Activated naive CD8-positive, alpha-beta T cell treated with anti-CD3 and anti-CD28 coated beads, Interleukin-2, amount 50 U/mL, for 24 hours (primary cell): ENCODE results near the gene ARL3.

Source experiments
- ATAC-seq: fragments of 150-1000 bp; cut with Tn5 transposase; one replicate; pipeline ENCODE4 v1.10.0; 2021
- DNase-seq: peaks from one replicate; pipeline ENCODE4 v3.0.0; 2021
- H3K27ac Mint-ChIP-seq: one replicate; pipeline ENCODE4 v1.8.0; 2021; ENCODE audit warnings: mild to moderate bottlenecking, mixed read lengths
- H3K27me3 Mint-ChIP-seq: one replicate; pipeline ENCODE4 v1.8.0; 2021; ENCODE audit warnings: mixed read lengths
- H3K36me3 Mint-ChIP-seq: one replicate; pipeline ENCODE4 v1.8.0; 2021; ENCODE audit warnings: low read depth, mixed read lengths
- H3K4me1 Mint-ChIP-seq: one replicate; pipeline ENCODE4 v1.8.0; 2021; ENCODE audit warnings: mixed read lengths
- H3K4me3 Mint-ChIP-seq: one replicate; pipeline ENCODE4 v1.8.0; 2021; ENCODE audit warnings: mild to moderate bottlenecking, moderate library complexity, mixed read lengths
- H3K9me3 Mint-ChIP-seq: one replicate; pipeline ENCODE4 v1.8.0; 2021; ENCODE audit warnings: mixed read lengths

The ARL3 gene

GRCh38 chr10:102627291-102627735, 86.9 kb downstream of the ARL3 start:
- Mint-ChIP-seq H3K27ac (no peak overlapping the region), H3K4me1 (peaks cover 3% of the 10 kb centered on the region), H3K9me3 (no peaks in the 10 kb centered on the region), H3K4me3 (no peak overlapping the region), H3K36me3 (no peaks in the 10 kb centered on the region), H3K27me3 (no peaks in the 10 kb centered on the region)
- DNase-seq (no peak), ATAC-seq (no peak)

- no peaks in the 10 kb centered on the region for H3K27me3 Mint-ChIP-seq
- no peak overlapping the region for H3K27ac Mint-ChIP-seq
- no peak for ATAC-seq
- no peak overlapping the region for H3K4me3 Mint-ChIP-seq
- DNase-seq, result no peak
- H3K9me3 Mint-ChIP-seq, result no peaks in the 10 kb centered on the region
- H3K36me3 Mint-ChIP-seq, result no peaks in the 10 kb centered on the region
- H3K4me1 Mint-ChIP-seq, result peaks cover 2% of the 10 kb centered on the region
Measured at GRCh38 chr10:102626026-102626685, 88.0 kb downstream of the ARL3 start.

GRCh38 chr10:102624751-102625645, 89.2 kb downstream of the ARL3 start:
- no peaks in the 10 kb centered on the region for H3K27me3 Mint-ChIP-seq
- DNase-seq (no peak), ATAC-seq (no peak)
- H3K36me3 Mint-ChIP-seq, result no peaks in the 10 kb centered on the region
- no peaks in the 10 kb centered on the region for H3K4me1 Mint-ChIP-seq
- no peak overlapping the region for H3K4me3 Mint-ChIP-seq
- no peak overlapping the region for H3K27ac Mint-ChIP-seq
- H3K9me3 Mint-ChIP-seq, result no peaks in the 10 kb centered on the region

GRCh38 chr10:102624094-102624493, 90.1 kb downstream of the ARL3 start:
- ATAC-seq, result no peak
- Mint-ChIP-seq H3K27ac (no peak overlapping the region), H3K4me3 (no peak overlapping the region), H3K36me3 (no peaks in the 10 kb centered on the region), H3K27me3 (no peaks in the 10 kb centered on the region), H3K9me3 (no peaks in the 10 kb centered on the region), H3K4me1 (no peaks in the 10 kb centered on the region)
- DNase-seq, result no peak
